ENCODE results near the gene SKA1. TPM values are rescaled to one million over a fixed set of nuclear protein-coding genes. Genes with fewer than 3 reads are reported as not detected.

Gene SKA1, protein sequence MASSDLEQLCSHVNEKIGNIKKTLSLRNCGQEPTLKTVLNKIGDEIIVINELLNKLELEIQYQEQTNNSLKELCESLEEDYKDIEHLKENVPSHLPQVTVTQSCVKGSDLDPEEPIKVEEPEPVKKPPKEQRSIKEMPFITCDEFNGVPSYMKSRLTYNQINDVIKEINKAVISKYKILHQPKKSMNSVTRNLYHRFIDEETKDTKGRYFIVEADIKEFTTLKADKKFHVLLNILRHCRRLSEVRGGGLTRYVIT
- total RNA-seq (10 to 100 TPM; 26.5 to 28.7 TPM), polyA plus RNA-seq (0.40 TPM)

DNA sequence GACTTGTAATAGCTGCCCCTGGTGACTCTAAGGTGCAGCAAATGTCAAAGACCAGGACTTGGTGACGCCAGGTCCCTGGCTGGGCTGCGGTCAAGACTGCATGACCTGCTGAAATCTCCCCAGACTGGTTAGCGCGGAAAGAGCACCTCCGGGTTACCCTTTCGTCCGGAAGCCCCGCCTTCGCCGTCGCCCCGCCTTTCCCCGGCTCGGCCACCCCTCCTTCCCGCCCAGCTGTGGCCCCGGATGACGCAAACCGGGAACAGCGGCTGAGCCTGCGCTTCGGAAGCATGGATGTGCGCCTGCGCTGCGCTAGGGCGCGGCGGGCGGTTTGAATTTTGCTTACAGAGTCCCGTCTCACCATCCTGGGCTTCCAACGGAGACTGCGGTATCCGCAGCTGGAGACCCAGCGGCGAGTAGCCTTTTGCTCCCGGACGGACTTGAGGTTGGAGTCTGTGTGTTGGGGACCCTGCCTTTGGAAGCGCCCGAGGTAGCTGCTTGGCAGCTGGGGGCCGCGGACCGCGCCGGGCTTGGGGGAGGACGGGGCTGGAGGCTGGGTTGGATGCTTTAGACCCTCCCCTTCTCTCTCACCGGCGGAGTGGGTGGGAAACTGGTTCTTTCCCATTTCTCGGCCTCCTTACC, at the start of gene SKA1:
SKA1 (plus strand) TSS at position 294 of the 639 bp plus-strand sequence. CDS start 785 bp downstream, outside the sequence.
- H3K4me3 ChIP-seq (ENCODE audit: low read length), result peak within 1 kb of the TSS; percentile 81
- peaks cover 3 to 7% (median 6%) of the 10 kb centered on the region in 5 donors for H3K9me3 Mint-ChIP-seq
- H3K27ac ChIP-seq (ENCODE audit: low read depth, low read length), result peak within 1 kb of the TSS; percentile 68
- peaks cover 5% of the 10 kb centered on the region for H3K9me3 ChIP-seq (ENCODE audit: low read length)
- DNase-seq, result peak; percentile 87 to 93 (median 89)
- CTCF ChIA-PET, result interaction anchor here (1.1 to 2.0 kb wide), 4 partner anchors 16 to 157 kb away, joined by 3 to 14 read pairs (median 4); partner anchors contain the start of gene MBD1
- peaks cover 8 to 16% of the 10 kb centered on the region in 2 donors for H3K27me3 Mint-ChIP-seq
- POLR2A ChIA-PET, result interaction anchor here (0.6 to 1.2 kb wide), 2 partner anchors 18 to 93 kb away, joined by 3 to 5 read pairs; partner anchors contain the start of gene MBD1
- no peaks in the 10 kb centered on the region for H3K36me3 ChIP-seq (ENCODE audit: insufficient read depth, low read length)
- peaks cover 6% of the 10 kb centered on the region for H3K27me3 ChIP-seq (ENCODE audit: insufficient read depth, low read length, poor library complexity, severe bottlenecking)
- H3K36me3 Mint-ChIP-seq, result peaks cover under 1 to 6% (median under 1%) of the 10 kb centered on the region in 3 donors
- H3K27ac Mint-ChIP-seq, result peak within 1 kb of the TSS; percentile 80 to 95 (median 85)
- peaks cover 8 to 18% (median 15%) of the 10 kb centered on the region in 3 donors for H3K4me1 Mint-ChIP-seq
- peaks cover 13% of the 10 kb centered on the region for H3K4me1 ChIP-seq (ENCODE audit: insufficient read depth, low read length)
- peak within 1 kb of the TSS; percentile 79 to 88 (median 81) for H3K4me3 Mint-ChIP-seq

DNA sequence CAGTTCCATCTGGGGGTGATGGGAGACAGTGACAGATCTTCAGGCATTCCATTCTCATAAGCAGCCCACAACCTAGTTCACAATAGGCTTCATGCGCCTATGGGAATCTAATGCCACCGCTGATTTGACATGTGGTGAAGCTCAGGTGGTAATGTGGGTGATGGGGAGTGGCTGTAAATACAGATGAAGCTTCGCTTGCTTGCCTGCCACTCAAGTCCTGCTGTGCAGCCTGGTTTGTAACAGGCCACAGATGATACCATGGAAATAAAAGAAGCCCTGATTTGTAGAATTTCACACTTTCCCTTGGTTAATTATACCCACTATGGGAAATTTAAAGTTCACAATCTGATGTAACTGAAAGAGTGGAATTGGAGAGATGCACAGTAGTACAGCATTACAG, 46.9 kb upstream of the SKA1 start:
- no peaks in the 10 kb centered on the region for H3K4me1 ChIP-seq (ENCODE audit: insufficient read depth, low read length)
- H3K4me1 Mint-ChIP-seq, result no peaks in the 10 kb centered on the region
- no peaks in the 10 kb centered on the region for H3K36me3 ChIP-seq (ENCODE audit: insufficient read depth, low read length)
- no peaks in the 10 kb centered on the region for H3K9me3 ChIP-seq (ENCODE audit: low read length)
- no peak overlapping the region for H3K4me3 ChIP-seq (ENCODE audit: low read length)
- peaks cover 29 to 47% of the 10 kb centered on the region in 2 donors for H3K27me3 Mint-ChIP-seq
- DNase-seq, result no peak
- no peaks in the 10 kb centered on the region for H3K27me3 ChIP-seq (ENCODE audit: insufficient read depth, low read length, poor library complexity, severe bottlenecking)
- H3K27ac ChIP-seq (ENCODE audit: low read depth, low read length), result no peak overlapping the region
- no peak overlapping the region for H3K27ac Mint-ChIP-seq
- no peak overlapping the region for H3K4me3 Mint-ChIP-seq
- CTCF ChIA-PET, result no interaction called here
- H3K9me3 Mint-ChIP-seq, result peaks cover 0 to 6% (median 2%) of the 10 kb centered on the region in 5 donors
- POLR2A ChIA-PET, result no interaction called here
- H3K36me3 Mint-ChIP-seq, result peaks cover 0 to 10% (median 0%) of the 10 kb centered on the region in 3 donors

DNA sequence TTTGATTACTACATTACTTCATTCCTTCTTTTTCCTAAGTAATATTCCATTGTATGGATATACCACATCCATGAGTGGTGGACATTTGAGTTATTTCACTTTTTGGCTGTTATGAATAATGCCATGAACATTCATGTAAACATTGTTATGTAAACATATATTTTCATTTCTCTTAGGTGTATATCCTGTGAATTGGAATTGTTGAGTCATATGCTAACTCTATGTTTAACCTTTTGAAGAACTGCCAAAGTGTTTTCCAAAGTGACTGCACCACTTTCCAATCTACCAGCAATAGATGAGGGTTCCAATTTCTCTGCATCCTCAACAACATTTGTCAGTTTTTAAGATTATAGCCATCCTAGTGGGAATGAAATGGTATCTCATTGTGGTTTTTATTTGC, 44.7 kb upstream of the SKA1 start:
- Histone ChIP-seq H3K9me3 (ENCODE audit: low read length) (no peaks in the 10 kb centered on the region), H3K4me1 (ENCODE audit: insufficient read depth, low read length) (no peaks in the 10 kb centered on the region), H3K27me3 (ENCODE audit: insufficient read depth, low read length, poor library complexity, severe bottlenecking) (no peaks in the 10 kb centered on the region), H3K27ac (ENCODE audit: low read depth, low read length) (no peak overlapping the region), H3K36me3 (ENCODE audit: insufficient read depth, low read length) (no peaks in the 10 kb centered on the region), H3K4me3 (ENCODE audit: low read length) (no peak overlapping the region)
- H3K4me3 Mint-ChIP-seq, result no peak overlapping the region
- H3K27ac Mint-ChIP-seq, result no peak overlapping the region
- POLR2A ChIA-PET, result no interaction called here
- H3K27me3 Mint-ChIP-seq, result peaks cover 24 to 47% of the 10 kb centered on the region in 2 donors
- CTCF ChIA-PET, result no interaction called here
- H3K36me3 Mint-ChIP-seq, result peaks cover 0 to 10% (median 0%) of the 10 kb centered on the region in 3 donors
- no peaks in the 10 kb centered on the region for H3K4me1 Mint-ChIP-seq
- no peak for DNase-seq
- H3K9me3 Mint-ChIP-seq, result peaks cover 0 to 6% (median 2%) of the 10 kb centered on the region in 5 donors

DNA sequence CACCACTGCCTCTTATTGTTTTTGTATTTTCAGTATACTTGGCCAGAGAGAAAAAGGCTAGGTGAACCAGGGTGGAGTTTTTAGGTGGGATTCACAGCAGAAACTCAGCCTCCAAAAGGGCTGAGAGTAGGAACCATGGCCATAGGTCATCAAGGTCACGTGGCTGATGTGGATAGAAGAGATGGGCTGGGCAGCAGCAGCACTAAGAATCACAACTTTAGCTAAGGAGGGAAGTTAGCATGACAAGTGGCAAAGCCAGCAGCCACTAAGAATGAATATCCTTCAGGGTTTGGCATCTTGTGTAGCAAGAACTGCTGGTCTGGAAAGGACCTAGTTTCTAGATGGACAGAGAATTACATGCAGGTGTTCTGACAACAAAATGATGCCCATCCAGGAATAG, 43.2 kb upstream of the SKA1 start:
- H3K4me1 Mint-ChIP-seq, result no peaks in the 10 kb centered on the region
- DNase-seq, result no peak
- CTCF ChIA-PET, result no interaction called here
- peaks cover 0 to 6% (median 2%) of the 10 kb centered on the region in 5 donors for H3K9me3 Mint-ChIP-seq
- no peak overlapping the region for H3K27ac Mint-ChIP-seq
- POLR2A ChIA-PET, result no interaction called here
- H3K27me3 Mint-ChIP-seq, result peaks cover 21 to 40% of the 10 kb centered on the region in 2 donors
- H3K27ac ChIP-seq (ENCODE audit: low read depth, low read length), result no peak overlapping the region
- no peaks in the 10 kb centered on the region for H3K27me3 ChIP-seq (ENCODE audit: insufficient read depth, low read length, poor library complexity, severe bottlenecking)
- H3K4me3 Mint-ChIP-seq, result no peak overlapping the region
- no peaks in the 10 kb centered on the region for H3K4me1 ChIP-seq (ENCODE audit: insufficient read depth, low read length)
- H3K36me3 ChIP-seq (ENCODE audit: insufficient read depth, low read length), result no peaks in the 10 kb centered on the region
- peaks cover 0 to 6% (median 0%) of the 10 kb centered on the region in 3 donors for H3K36me3 Mint-ChIP-seq
- H3K4me3 ChIP-seq (ENCODE audit: low read length), result no peak overlapping the region
- H3K9me3 ChIP-seq (ENCODE audit: low read length), result no peaks in the 10 kb centered on the region

DNA sequence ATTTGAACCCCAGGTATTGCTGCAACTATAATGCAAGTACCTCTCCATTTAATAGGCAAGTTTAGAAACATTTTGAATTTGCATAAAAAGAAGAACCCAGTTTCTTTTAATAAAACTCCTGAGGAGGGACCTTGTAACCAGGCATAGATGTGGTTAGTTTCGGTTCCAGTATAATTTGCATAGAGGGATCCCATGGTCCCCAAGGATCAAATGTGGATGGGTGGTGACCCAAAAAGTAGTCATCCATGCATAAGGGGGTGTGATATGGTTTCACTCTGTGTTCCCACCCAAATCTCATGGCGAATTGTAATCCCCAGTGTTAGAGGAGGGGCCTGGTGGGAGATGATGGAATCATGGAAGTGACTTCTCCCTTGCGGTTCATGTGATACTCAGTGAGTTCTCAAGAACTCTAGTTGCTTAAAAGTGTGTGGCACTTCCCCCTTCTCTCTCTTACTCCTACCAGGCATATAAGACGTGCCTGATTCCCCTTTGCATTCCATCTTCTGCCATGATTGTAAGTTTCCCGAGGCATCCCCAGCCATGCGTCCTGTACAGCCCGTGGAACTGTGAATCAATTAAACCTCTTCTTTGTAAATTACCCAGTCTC, 40.2 kb upstream of the SKA1 start:
- H3K36me3 Mint-ChIP-seq, result peaks cover 0 to 4% (median 0%) of the 10 kb centered on the region in 3 donors
- ChIA-PET CTCF (no interaction called here), POLR2A (no interaction called here)
- Histone ChIP-seq H3K4me3 (ENCODE audit: low read length) (no peak overlapping the region), H3K27me3 (ENCODE audit: insufficient read depth, low read length, poor library complexity, severe bottlenecking) (no peaks in the 10 kb centered on the region), H3K4me1 (ENCODE audit: insufficient read depth, low read length) (no peaks in the 10 kb centered on the region), H3K27ac (ENCODE audit: low read depth, low read length) (no peak overlapping the region), H3K36me3 (ENCODE audit: insufficient read depth, low read length) (no peaks in the 10 kb centered on the region), H3K9me3 (ENCODE audit: low read length) (no peaks in the 10 kb centered on the region)
- H3K4me1 Mint-ChIP-seq, result no peaks in the 10 kb centered on the region
- H3K27ac Mint-ChIP-seq, result peak overlapping the region in 1 of 8 donors; percentile 33
- no peak overlapping the region for H3K4me3 Mint-ChIP-seq
- H3K27me3 Mint-ChIP-seq, result peaks cover 14 to 22% of the 10 kb centered on the region in 2 donors
- H3K9me3 Mint-ChIP-seq, result peaks cover 0 to 6% (median 2%) of the 10 kb centered on the region in 5 donors
- no peak for DNase-seq

DNA sequence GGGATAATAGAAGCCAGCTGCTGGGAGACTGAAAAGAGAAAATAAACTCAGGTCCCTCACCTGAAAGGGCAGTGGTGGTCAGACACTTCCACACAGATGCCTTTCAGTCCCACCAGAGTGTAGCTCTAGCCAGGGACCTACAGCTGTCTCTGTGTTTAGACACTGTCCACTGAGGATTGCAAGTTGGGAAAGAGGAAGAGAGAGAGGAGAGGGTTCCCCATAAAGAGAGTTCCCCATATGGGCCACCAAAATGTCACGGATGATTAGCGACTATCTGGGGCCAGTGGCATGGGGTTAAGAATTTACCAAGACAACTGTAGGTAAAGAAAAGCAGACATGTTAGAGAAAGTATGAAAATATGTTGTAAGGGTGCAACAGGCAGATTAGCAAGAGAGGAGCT, 36.7 kb upstream of the SKA1 start:
- H3K9me3 ChIP-seq (ENCODE audit: low read length), result no peaks in the 10 kb centered on the region
- no peaks in the 10 kb centered on the region for H3K27me3 ChIP-seq (ENCODE audit: insufficient read depth, low read length, poor library complexity, severe bottlenecking)
- Mint-ChIP-seq H3K9me3 (no peaks in the 10 kb centered on the region), H3K27me3 (no peaks in the 10 kb centered on the region), H3K4me1 (no peaks in the 10 kb centered on the region), H3K4me3 (no peak overlapping the region), H3K27ac (no peak overlapping the region), H3K36me3 (no peaks in the 10 kb centered on the region)
- ChIA-PET CTCF (interaction anchor here (1.3 kb wide), 1 partner anchor 19 kb away, joined by 7 read pairs; no protein-coding TSS in a partner anchor), POLR2A (no interaction called here)
- no peak overlapping the region for H3K27ac ChIP-seq (ENCODE audit: low read depth, low read length)
- DNase-seq, result no peak
- H3K4me3 ChIP-seq (ENCODE audit: low read length), result no peak overlapping the region
- H3K36me3 ChIP-seq (ENCODE audit: insufficient read depth, low read length), result no peaks in the 10 kb centered on the region
- H3K4me1 ChIP-seq (ENCODE audit: insufficient read depth, low read length), result no peaks in the 10 kb centered on the region

DNA sequence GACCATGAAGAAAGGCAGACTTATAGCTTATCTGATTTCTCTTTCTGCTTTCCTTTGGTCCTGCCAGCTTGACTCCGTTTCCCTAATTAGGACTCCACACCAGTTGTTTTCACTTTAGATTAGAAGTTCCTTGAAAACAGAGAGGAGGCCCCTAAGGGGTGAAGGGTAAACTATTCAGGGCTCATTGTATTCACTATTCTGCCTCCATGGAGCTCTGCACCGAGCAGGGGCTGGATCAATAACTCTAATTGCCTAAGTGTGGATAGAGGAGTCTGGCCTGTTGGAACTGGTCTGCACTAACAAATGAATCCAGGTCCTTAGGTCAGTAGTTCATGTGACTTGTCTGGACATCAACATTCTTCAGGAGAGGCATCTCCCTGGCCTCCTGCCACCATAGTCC, 36.1 kb upstream of the SKA1 start:
- Histone ChIP-seq H3K27ac (ENCODE audit: low read depth, low read length) (no peak overlapping the region), H3K9me3 (ENCODE audit: low read length) (no peaks in the 10 kb centered on the region), H3K36me3 (ENCODE audit: insufficient read depth, low read length) (no peaks in the 10 kb centered on the region), H3K4me1 (ENCODE audit: insufficient read depth, low read length) (no peaks in the 10 kb centered on the region), H3K4me3 (ENCODE audit: low read length) (no peak overlapping the region), H3K27me3 (ENCODE audit: insufficient read depth, low read length, poor library complexity, severe bottlenecking) (no peaks in the 10 kb centered on the region)
- ChIA-PET CTCF (interaction anchor here (1.3 kb wide), 1 partner anchor 19 kb away, joined by 7 read pairs; no protein-coding TSS in a partner anchor), POLR2A (no interaction called here)
- Mint-ChIP-seq H3K9me3 (no peaks in the 10 kb centered on the region), H3K27ac (peak overlapping the region in 1 of 8 donors; percentile 34), H3K36me3 (no peaks in the 10 kb centered on the region), H3K4me1 (no peaks in the 10 kb centered on the region), H3K27me3 (no peaks in the 10 kb centered on the region), H3K4me3 (no peak overlapping the region)
- no peak for DNase-seq

DNA sequence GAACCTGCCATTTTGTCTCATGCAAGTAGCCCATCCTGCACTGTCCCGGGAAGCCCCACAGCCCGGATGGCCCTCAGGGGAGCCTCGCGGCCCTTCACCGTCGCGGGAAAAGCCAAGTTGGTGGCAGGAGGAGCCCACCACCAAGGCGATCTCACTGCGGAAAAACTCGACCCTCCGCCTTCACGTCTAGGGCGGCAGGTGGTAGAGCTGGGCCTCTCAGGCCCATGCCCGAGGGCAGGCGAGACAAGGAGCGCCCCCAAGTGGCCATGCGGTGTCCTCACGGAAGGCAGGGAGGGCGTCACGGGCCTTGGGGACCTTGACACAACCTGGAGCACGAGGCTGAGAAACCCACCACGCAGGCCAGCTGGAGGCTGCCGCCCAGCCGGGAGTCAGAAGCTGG, 34.8 kb upstream of the SKA1 start:
- no peaks in the 10 kb centered on the region for H3K27me3 Mint-ChIP-seq
- no peak overlapping the region for H3K27ac Mint-ChIP-seq
- no peak for DNase-seq
- Histone ChIP-seq H3K27ac (ENCODE audit: low read depth, low read length) (no peak overlapping the region), H3K27me3 (ENCODE audit: insufficient read depth, low read length, poor library complexity, severe bottlenecking) (no peaks in the 10 kb centered on the region), H3K36me3 (ENCODE audit: insufficient read depth, low read length) (no peaks in the 10 kb centered on the region), H3K4me1 (ENCODE audit: insufficient read depth, low read length) (no peaks in the 10 kb centered on the region), H3K9me3 (ENCODE audit: low read length) (no peaks in the 10 kb centered on the region), H3K4me3 (ENCODE audit: low read length) (no peak overlapping the region)
- H3K4me3 Mint-ChIP-seq, result no peak overlapping the region
- H3K36me3 Mint-ChIP-seq, result no peaks in the 10 kb centered on the region
- no peaks in the 10 kb centered on the region for H3K9me3 Mint-ChIP-seq
- ChIA-PET POLR2A (no interaction called here), CTCF (interaction anchor here (1.0 kb wide), 1 partner anchor 15 kb away, joined by 3 read pairs; no protein-coding TSS in a partner anchor)
- H3K4me1 Mint-ChIP-seq, result no peaks in the 10 kb centered on the region

Measured in CD8-positive, alpha-beta memory T cell (primary cell).